Memory B cell (primary cell): ENCODE measurements around the gene UNK.
"Not testable (repeated sequence)": the region's sequence is repeated elsewhere in the genome, so short reads cannot be mapped to it uniquely, and the experiment has no call there.

Experiments used
- ATAC-seq: fragments of 150-1000 bp; cut with Tn5 transposase; 2 replicates; pipeline ENCODE4 v1.10.0; 2021; ENCODE audit warnings: low read depth, mild to moderate bottlenecking, moderate library complexity
- DNase-seq, 2 donors: peaks; one replicate each; pipeline ENCODE4 v3.0.0; 2022; ENCODE audit warnings: low spot score in 2 of 2
- H3K27ac Mint-ChIP-seq: one replicate; pipeline ENCODE4 v1.8.0; 2022; ENCODE audit warnings: mild to moderate bottlenecking, moderate library complexity, mixed read lengths
- H3K27me3 Mint-ChIP-seq: one replicate; pipeline ENCODE4 v1.8.0; 2022; ENCODE audit warnings: mixed read lengths
- H3K36me3 Mint-ChIP-seq: one replicate; pipeline ENCODE4 v1.8.0; 2022; ENCODE audit warnings: mild to moderate bottlenecking, mixed read lengths
- H3K4me1 Mint-ChIP-seq: one replicate; pipeline ENCODE4 v1.8.0; 2022; ENCODE audit warnings: mixed read lengths
- H3K4me3 Mint-ChIP-seq: one replicate; pipeline ENCODE4 v1.8.0; 2022; ENCODE audit warnings: mild to moderate bottlenecking, moderate library complexity, mixed read lengths
- H3K9me3 Mint-ChIP-seq: one replicate; pipeline ENCODE4 v1.8.0; 2022; ENCODE audit warnings: mixed read lengths

The UNK gene

GRCh38 chr17:75785016-75785890 is 647 bp downstream of the UNK start:
- no peaks in the 10 kb centered on the region for H3K27me3 Mint-ChIP-seq
- H3K4me3 Mint-ChIP-seq = peak overlapping the region; percentile 94
- DNase-seq (peak; percentile 87 to 90), ATAC-seq (peak; percentile 67)
- peak overlapping the region; percentile 100 for H3K27ac Mint-ChIP-seq
- H3K4me1 Mint-ChIP-seq = peaks cover 17% of the 10 kb centered on the region
- no peaks in the 10 kb centered on the region for H3K36me3 Mint-ChIP-seq
- no peaks in the 10 kb centered on the region for H3K9me3 Mint-ChIP-seq

GRCh38 chr17:75791254-75791653 is 6.6 kb downstream of the UNK start:
- Mint-ChIP-seq H3K36me3 (peaks cover 4% of the 10 kb centered on the region), H3K4me3 (no peak overlapping the region), H3K9me3 (no peaks in the 10 kb centered on the region), H3K27me3 (no peaks in the 10 kb centered on the region), H3K4me1 (peaks cover 4% of the 10 kb centered on the region), H3K27ac (no peak overlapping the region)
- ATAC-seq = no peak
- no peak for DNase-seq

- Mint-ChIP-seq H3K27ac (peak overlapping the region; percentile 58), H3K27me3 (no peaks in the 10 kb centered on the region), H3K36me3 (peaks cover 7% of the 10 kb centered on the region), H3K4me1 (peaks cover 3% of the 10 kb centered on the region), H3K4me3 (no peak overlapping the region), H3K9me3 (no peaks in the 10 kb centered on the region)
- ATAC-seq (no peak), DNase-seq (no peak)
Measured at GRCh38 chr17:75793460-75793859, 8.9 kb downstream of the UNK start.

DNA sequence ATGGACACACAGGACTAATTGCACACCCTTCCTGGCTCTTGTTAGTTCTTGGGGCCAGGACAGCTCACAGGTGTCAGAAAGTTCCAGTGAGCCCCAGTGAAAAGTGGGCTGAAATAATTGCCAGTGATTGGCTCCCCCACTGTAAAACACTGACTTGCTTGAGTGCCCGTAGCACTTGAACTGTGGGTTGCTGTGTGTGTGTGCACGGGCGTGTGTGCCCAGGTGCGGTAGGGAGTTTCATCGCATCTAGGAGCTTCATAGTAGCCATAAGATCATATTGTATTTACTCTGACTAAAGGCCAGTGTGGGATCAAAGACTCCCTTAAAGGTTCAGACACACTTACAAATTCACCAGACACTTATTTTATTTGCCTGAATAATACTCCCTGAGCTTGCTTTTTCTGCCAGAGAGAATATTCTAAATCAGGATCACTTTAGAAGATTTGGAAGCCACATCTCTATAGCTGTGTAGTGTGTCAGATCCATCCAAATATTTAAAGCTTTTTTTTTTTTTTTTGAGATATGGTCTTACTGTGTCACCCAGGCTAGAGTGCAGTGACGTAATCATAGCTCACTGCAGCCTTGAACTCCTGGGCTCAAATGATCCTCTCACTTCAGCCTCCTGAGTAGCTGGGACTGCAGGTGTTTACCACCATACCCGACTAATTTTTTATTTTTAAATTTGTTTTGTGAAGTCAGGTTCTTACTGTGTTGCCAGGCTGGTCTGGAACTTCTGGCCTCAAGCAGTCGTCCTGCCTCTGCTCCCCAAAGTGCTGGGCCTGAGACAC is 11.4 kb downstream of the UNK start:
- ATAC-seq = no peak
- H3K4me1 Mint-ChIP-seq = peaks cover 5% of the 10 kb centered on the region
- H3K27me3 Mint-ChIP-seq = no peaks in the 10 kb centered on the region
- no peak overlapping the region for H3K27ac Mint-ChIP-seq
- DNase-seq = no peak
- no peak overlapping the region for H3K4me3 Mint-ChIP-seq
- H3K36me3 Mint-ChIP-seq = peaks cover 15% of the 10 kb centered on the region
- H3K9me3 Mint-ChIP-seq = no peaks in the 10 kb centered on the region

DNA sequence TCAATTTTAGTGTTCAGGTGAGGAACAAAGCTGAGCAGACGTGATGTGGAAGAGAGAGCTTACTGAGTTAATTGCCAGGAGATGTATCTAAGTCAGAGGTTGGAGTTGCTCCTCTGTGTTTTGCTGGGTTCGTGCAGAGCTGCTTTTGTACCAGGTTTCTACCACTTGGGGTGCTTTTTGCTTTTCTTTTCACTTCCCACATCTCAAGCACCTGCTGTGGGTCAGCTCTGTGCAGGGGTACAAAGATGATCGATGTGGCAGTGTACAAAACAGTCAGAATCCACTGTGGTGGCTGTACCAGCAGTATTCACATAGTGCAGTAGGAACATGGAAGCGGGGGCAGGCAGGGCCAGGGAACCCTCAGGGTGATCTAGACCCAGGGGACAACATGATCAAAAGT is 14.8 kb downstream of the UNK start:
- Mint-ChIP-seq H3K4me3 (no peak overlapping the region), H3K9me3 (no peaks in the 10 kb centered on the region), H3K4me1 (peaks cover 2% of the 10 kb centered on the region), H3K36me3 (peaks cover 11% of the 10 kb centered on the region), H3K27ac (no peak overlapping the region), H3K27me3 (no peaks in the 10 kb centered on the region)
- ATAC-seq (no peak), DNase-seq (no peak)

DNA sequence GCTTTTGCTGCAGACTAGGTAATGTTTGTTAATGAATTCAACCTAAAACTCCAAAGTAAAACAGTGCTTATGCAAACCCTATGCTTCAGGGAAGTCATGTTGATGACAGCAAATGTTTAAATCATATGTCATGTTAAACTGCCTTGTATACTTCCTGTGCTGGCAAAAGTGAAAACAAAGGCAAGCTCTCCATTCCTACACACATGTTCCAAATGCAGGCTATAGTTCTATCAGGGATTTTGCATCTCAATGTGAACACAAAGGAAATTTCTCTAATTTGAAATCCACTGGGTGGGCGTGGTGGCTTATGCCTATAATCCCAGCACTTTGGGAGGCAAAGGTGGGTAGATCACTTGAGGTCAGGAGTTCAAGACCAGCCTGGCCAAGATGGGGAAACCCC is 19.3 kb downstream of the UNK start:
- Mint-ChIP-seq H3K9me3 (no peaks in the 10 kb centered on the region), H3K36me3 (peaks cover 7% of the 10 kb centered on the region), H3K27ac (no peak overlapping the region), H3K4me3 (no peak overlapping the region), H3K27me3 (no peaks in the 10 kb centered on the region), H3K4me1 (peaks cover 8% of the 10 kb centered on the region)
- ATAC-seq = no peak
- no peak for DNase-seq

GRCh38 chr17:75806822-75807500 is 22.4 kb downstream of the UNK start:
- no peaks in the 10 kb centered on the region for H3K36me3 Mint-ChIP-seq
- no peak for DNase-seq
- H3K4me3 Mint-ChIP-seq = no peak overlapping the region
- H3K4me1 Mint-ChIP-seq = peaks cover 9% of the 10 kb centered on the region
- H3K27ac Mint-ChIP-seq = no peak overlapping the region
- no peaks in the 10 kb centered on the region for H3K9me3 Mint-ChIP-seq
- H3K27me3 Mint-ChIP-seq = no peaks in the 10 kb centered on the region
- no peak for ATAC-seq

GRCh38 chr17:75807861-75808260 is 23.3 kb downstream of the UNK start:
- DNase-seq (no peak), ATAC-seq (no peak)
- H3K9me3 Mint-ChIP-seq = no peaks in the 10 kb centered on the region
- H3K4me3 Mint-ChIP-seq = no peak overlapping the region
- H3K27me3 Mint-ChIP-seq = no peaks in the 10 kb centered on the region
- no peak overlapping the region for H3K27ac Mint-ChIP-seq
- peaks cover 9% of the 10 kb centered on the region for H3K4me1 Mint-ChIP-seq
- H3K36me3 Mint-ChIP-seq = peaks cover 4% of the 10 kb centered on the region

DNA sequence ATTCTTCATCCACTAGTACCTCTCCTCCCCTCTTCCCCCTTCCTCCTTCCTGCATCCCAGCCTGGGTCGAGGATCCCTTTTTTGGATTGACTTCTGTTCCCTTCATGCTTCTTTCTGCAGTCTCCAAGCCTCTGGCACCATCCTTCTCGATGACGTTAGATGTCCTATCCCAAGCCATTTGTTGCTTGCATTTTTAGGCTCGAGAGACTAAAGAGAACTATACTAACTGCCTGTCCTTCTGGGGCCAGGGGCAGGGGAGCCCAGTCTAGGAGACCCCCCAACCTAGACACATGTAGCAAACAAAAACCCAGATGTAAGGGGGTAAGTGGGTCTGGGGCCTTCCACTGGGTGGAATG is 23.9 kb downstream of the UNK start:
- DNase-seq (no peak), ATAC-seq (no peak)
- peak overlapping the region; percentile 60 for H3K27ac Mint-ChIP-seq
- H3K4me3 Mint-ChIP-seq = no peak overlapping the region
- peaks cover 9% of the 10 kb centered on the region for H3K4me1 Mint-ChIP-seq
- H3K36me3 Mint-ChIP-seq = peaks cover 6% of the 10 kb centered on the region
- no peaks in the 10 kb centered on the region for H3K27me3 Mint-ChIP-seq
- H3K9me3 Mint-ChIP-seq = no peaks in the 10 kb centered on the region

GRCh38 chr17:75808905-75809621 is 24.5 kb downstream of the UNK start:
- Mint-ChIP-seq H3K27me3 (no peaks in the 10 kb centered on the region), H3K27ac (peak overlapping the region; percentile 60)

DNA sequence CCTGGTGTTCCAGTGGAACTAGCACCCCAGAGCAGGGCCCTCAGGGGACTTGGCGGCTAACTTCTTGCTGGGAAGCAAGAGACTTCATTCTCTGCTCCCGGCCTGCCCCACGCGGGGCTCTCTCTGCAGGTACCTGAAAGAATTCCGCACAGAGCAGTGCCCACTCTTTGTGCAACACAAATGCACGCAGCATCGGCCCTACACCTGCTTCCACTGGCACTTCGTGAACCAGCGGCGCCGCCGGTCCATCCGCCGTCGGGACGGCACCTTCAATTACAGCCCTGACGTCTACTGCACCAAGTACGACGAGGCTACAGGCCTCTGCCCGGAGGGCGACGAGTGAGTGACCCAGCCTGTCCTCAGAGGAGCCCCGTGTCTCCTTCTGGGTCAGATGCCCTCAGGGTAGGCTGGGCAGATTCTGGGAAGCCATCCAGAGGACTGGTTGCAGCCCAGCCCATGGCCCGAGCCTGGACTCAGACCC is 25.1 kb downstream of the UNK start:
- H3K4me3 Mint-ChIP-seq = no peak overlapping the region

More at GRCh38 chr17:75808905-75809621, 24.5 kb downstream of the UNK start:
- Mint-ChIP-seq H3K9me3 (no peaks in the 10 kb centered on the region), H3K4me3 (peak overlapping the region; percentile 22), H3K4me1 (peaks cover 9% of the 10 kb centered on the region), H3K36me3 (peaks cover 7% of the 10 kb centered on the region)
- peak; percentile 84 for ATAC-seq
- DNase-seq = no peak

GRCh38 chr17:75810216-75810615 is 25.6 kb downstream of the UNK start:
- H3K36me3 Mint-ChIP-seq = peaks cover 9% of the 10 kb centered on the region
- no peaks in the 10 kb centered on the region for H3K9me3 Mint-ChIP-seq
- no peak overlapping the region for H3K4me3 Mint-ChIP-seq
- no peaks in the 10 kb centered on the region for H3K27me3 Mint-ChIP-seq
- H3K27ac Mint-ChIP-seq = no peak overlapping the region
- ATAC-seq (no peak), DNase-seq (no peak)
- H3K4me1 Mint-ChIP-seq = peaks cover 9% of the 10 kb centered on the region

More for the DNA sequence above, 25.1 kb downstream of the UNK start:
- Mint-ChIP-seq H3K27me3 (no peaks in the 10 kb centered on the region), H3K27ac (no peak overlapping the region), H3K4me1 (peaks cover 9% of the 10 kb centered on the region), H3K9me3 (no peaks in the 10 kb centered on the region), H3K36me3 (peaks cover 9% of the 10 kb centered on the region)
- ATAC-seq = no peak
- DNase-seq = no peak

DNA sequence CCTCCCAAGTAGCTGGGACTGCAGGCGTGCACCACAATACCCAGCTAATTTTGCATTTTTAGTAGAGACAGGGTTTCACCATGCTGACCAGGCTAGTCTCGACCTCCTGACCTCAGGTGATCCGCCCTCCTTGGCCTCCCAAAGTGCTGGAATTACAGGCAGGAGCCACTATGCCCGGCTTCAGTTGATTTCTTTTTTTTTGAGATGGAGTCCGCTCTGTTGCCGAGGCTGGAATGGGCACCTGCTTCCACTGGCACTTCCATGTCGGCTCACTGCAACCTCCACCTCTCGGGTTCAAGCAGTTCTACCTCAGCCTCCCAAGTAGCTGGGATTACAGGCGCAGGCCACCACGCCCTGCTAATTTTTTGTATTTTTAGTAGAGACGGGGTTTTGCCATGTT is 26.1 kb downstream of the UNK start:
- H3K36me3 Mint-ChIP-seq, DNase-seq, H3K9me3 Mint-ChIP-seq, H3K27ac Mint-ChIP-seq, H3K4me3 Mint-ChIP-seq, H3K27me3 Mint-ChIP-seq, ATAC-seq, H3K4me1 Mint-ChIP-seq: not testable (repeated sequence)
